HepG2 (cell line): ENCODE results near the gene HCFC1R1. TPM values are rescaled to one million over a fixed set of nuclear protein-coding genes. Genes with fewer than 3 reads are reported as not detected.

Source experiments
- CBX1 ChIP-seq: IDR thresholded peaks from one replicate; pipeline ENCODE4 v1.6.1; 2016; ENCODE audit warnings: antibody characterized with exemption, low read depth
- GTF3A ChIP-seq: sonication (generic); formaldehyde crosslinking; conservative IDR thresholded peaks from 2 replicates; pipeline ENCODE4 v1.4.0; 2020; ENCODE audit warnings: mild to moderate bottlenecking, missing genetic modification reagents
- HOXA7 ChIP-seq: sonication (generic); formaldehyde crosslinking; IDR thresholded peaks from 2 replicates; pipeline ENCODE4 v1.8.1; 2022; ENCODE audit warnings: mild to moderate bottlenecking, missing genetic modification reagents, moderate library complexity
- KLF15 ChIP-seq: sonication (generic); formaldehyde crosslinking; IDR thresholded peaks from 2 replicates; pipeline ENCODE4 v1.8.1; 2023; ENCODE audit warnings: borderline replicate concordance, mild to moderate bottlenecking, inconsistent platforms, missing genetic modification reagents, mixed read lengths
- NCOA1 ChIP-seq: sonication (generic); formaldehyde crosslinking; IDR thresholded peaks from 2 replicates; pipeline ENCODE4 v1.9.0; 2021; ENCODE audit warnings: missing genetic modification reagents
- NFYC ChIP-seq: IDR thresholded peaks from 2 replicates; pipeline ENCODE4 v1.6.1; 2016; ENCODE audit warnings: missing genetic modification reagents, missing compliant biosample characterization
- NR2C2 ChIP-seq: sonication (generic); formaldehyde crosslinking; IDR thresholded peaks from 2 replicates; pipeline ENCODE4 v1.4.0; 2020; ENCODE audit warnings: missing genetic modification reagents, mild to moderate bottlenecking, moderate library complexity, borderline replicate concordance
- POLR2A ChIP-seq, 2 experiments: IDR thresholded peaks; 2 replicates each; pipeline ENCODE4 v1.6.1; 2011; ENCODE audit warnings: low read depth in 2 of 2, low read length in 2 of 2, mild to moderate bottlenecking in 1 of 2, moderate library complexity in 1 of 2; ENCODE audit not compliant: insufficient read depth in 1 of 2
- SMAD3 ChIP-seq: sonication (generic); formaldehyde crosslinking; IDR thresholded peaks from 2 replicates; pipeline ENCODE4 v1.4.0; 2020; ENCODE audit warnings: missing genetic modification reagents
- SP4 ChIP-seq: sonication (generic); formaldehyde crosslinking; IDR thresholded peaks from 2 replicates; pipeline ENCODE4 v1.8.1; 2023; ENCODE audit warnings: mild to moderate bottlenecking, missing genetic modification reagents
- ZBTB33 ChIP-seq: sonication (generic); formaldehyde crosslinking; IDR thresholded peaks from 2 replicates; pipeline ENCODE4 v1.4.0; 2020; ENCODE audit warnings: missing genetic modification reagents
- ZNF232 ChIP-seq: sonication (generic); formaldehyde crosslinking; IDR thresholded peaks from 2 replicates; pipeline ENCODE4 v1.4.0; 2020; ENCODE audit warnings: missing genetic modification reagents, borderline replicate concordance
- ZNF331 ChIP-seq: sonication (generic); formaldehyde crosslinking; IDR thresholded peaks from 2 replicates; pipeline ENCODE4 v1.4.0; 2020; ENCODE audit warnings: missing genetic modification reagents
- ZNF549 ChIP-seq: sonication (generic); formaldehyde crosslinking; IDR thresholded peaks from 2 replicates; pipeline ENCODE4 v1.5.0; 2020; ENCODE audit warnings: missing genetic modification reagents
- ZNF564 ChIP-seq: sonication (generic); formaldehyde crosslinking; IDR thresholded peaks from 2 replicates; pipeline ENCODE4 v1.8.1; 2023; ENCODE audit warnings: mild to moderate bottlenecking, missing genetic modification reagents
- ZNF614 ChIP-seq: IDR thresholded peaks from 2 replicates; pipeline ENCODE4 v1.6.1; 2018; ENCODE audit warnings: missing biosample characterization, missing genetic modification reagents, inconsistent platforms, borderline replicate concordance
- ZNF674 ChIP-seq: sonication (generic); formaldehyde crosslinking; IDR thresholded peaks from 2 replicates; pipeline ENCODE4 v1.5.0; 2020; ENCODE audit warnings: low read depth, mild to moderate bottlenecking, missing genetic modification reagents
- ZNF761 ChIP-seq: sonication (generic); formaldehyde crosslinking; conservative IDR thresholded peaks from 2 replicates; pipeline ENCODE4 v1.4.0; 2020; ENCODE audit warnings: mild to moderate bottlenecking, missing genetic modification reagents
- polyA plus RNA-seq, 8 experiments: library from polyadenylated mRNA; depleted of rRNA in 3 of 8; stranded (reverse) in 7 of 8; unstranded in 1 of 8; fragments of >200 nt; fragmentation: Illumina TruSeq in 4 of 8; extraction: Trizol in 4 of 8; gene quantifications; 2 replicates each; pipeline versions ENCODE4 v1.2.1 to v1.2.3, GENCODE V29; 2011 to 2016; ENCODE audit warnings: low read depth in 4 of 8, missing spikeins in 1 of 8, mixed read lengths in 1 of 8; ENCODE audit not compliant: insufficient read depth in 1 of 8
- total RNA-seq, 5 experiments: library from RNA; depleted of rRNA; stranded (reverse); fragments of >200 nt; fragmentation: Illumina TruSeq; extraction: Trizol; gene quantifications; 2 replicates each; pipeline ENCODE4 v1.2.3, GENCODE V29; 2016; ENCODE audit warnings: low read depth in 1 of 5
- TF ChIP-seq, protein P1 (sequence below): sonication (generic); formaldehyde crosslinking; IDR thresholded peaks from 2 replicates; pipeline ENCODE4 v1.4.0; 2020; ENCODE audit warnings: missing genetic modification reagents
- TF ChIP-seq, protein P2 (sequence below): sonication (generic); formaldehyde crosslinking; IDR thresholded peaks from 2 replicates; pipeline ENCODE4 v1.4.0; 2020; ENCODE audit warnings: mild to moderate bottlenecking, missing genetic modification reagents
- TF ChIP-seq, protein P3 (sequence below): sonication (generic); formaldehyde crosslinking; IDR thresholded peaks from 2 replicates; pipeline ENCODE4 v1.4.0; 2020; ENCODE audit warnings: mild to moderate bottlenecking, low read depth, missing genetic modification reagents
- TF ChIP-seq, protein P4 (sequence below): conservative IDR thresholded peaks from 2 replicates; pipeline ENCODE4 v1.6.1; 2018; ENCODE audit warnings: missing genetic modification reagents
- TF ChIP-seq, protein P5 (sequence below): sonication (generic); formaldehyde crosslinking; IDR thresholded peaks from 2 replicates; pipeline ENCODE4 v1.5.0; 2020; ENCODE audit warnings: missing genetic modification reagents

The HCFC1R1 gene
- total and polyA plus RNA-seq, 2 of the 13 experiments (the other 11 are each of a cell fraction or from before 2014, with no cell fraction given), result 13.8 to 16.1 TPM

DNA sequence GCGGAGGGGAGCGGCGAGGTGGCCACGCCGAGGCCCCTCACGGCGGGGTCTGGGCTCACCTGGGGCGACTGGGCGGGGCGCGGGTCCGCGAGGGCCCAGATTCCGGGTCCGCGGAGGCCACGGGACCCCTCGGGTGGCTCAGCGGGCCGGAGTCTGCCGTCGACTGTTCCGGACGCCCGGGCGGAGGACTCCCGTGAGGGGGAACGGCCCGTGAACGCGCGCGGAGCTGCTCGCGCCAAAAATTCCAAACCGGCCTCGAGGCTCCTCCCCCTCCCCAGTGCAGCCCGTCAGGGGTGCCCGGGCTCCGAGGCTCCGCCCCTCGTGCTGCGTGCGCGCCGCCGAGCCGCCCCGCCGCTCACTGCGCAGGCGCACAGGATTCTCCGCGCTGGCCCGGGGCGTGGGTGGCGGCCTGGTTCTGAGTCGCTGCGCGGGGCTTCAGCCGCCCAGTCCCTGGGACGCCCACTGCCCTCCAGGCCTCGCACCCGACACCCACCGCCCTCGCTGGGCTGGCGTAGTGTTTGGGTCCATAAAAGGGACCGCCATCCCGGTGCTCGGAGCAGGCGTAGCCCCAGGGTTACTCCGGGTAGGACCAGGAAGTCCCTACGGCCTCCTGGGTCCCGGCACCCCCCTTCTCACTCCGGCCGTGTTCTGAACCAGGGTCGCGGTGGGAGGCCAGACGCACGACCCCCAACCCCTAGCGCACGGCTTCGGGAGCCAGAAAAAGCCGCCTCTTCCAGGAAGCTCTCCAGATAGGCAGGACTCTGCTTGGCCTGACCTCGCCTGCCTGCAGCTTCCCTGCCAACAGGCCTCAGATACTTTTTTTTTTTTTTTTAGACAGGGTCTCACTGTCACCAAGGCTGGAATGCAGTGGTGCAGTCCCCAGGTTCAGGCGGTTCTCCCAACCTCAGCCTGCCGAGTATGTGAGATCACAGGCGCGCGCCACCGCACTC is 43.2 kb downstream of the HCFC1R1 start, which contains the start of gene PKMYT1 (continued):
- TF ChIP-seq, protein P1, sequence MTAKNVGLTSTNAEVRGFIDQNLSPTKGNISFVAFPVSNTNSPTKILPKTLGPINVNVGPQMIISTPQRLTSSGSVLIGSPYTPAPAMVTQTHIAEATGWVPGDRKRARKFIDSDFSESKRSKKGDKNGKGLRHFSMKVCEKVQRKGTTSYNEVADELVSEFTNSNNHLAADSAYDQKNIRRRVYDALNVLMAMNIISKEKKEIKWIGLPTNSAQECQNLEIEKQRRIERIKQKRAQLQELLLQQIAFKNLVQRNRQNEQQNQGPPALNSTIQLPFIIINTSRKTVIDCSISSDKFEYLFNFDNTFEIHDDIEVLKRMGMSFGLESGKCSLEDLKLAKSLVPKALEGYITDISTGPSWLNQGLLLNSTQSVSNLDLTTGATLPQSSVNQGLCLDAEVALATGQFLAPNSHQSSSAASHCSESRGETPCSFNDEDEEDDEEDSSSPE (CRISPR knock-in tag), result peak; percentile 93
- TF ChIP-seq HOXA7 (CRISPR knock-in tag) (no peak), ZNF549 (CRISPR knock-in tag) (no peak), ZNF614 (CRISPR knock-in tag) (no peak), ZNF564 (CRISPR knock-in tag) (0 out of 2 replicates have a peak, but pooled peaks have one; percentile 21), ZNF232 (no peak), ZBTB33 (CRISPR knock-in tag) (0 out of 2 replicates have a peak, but pooled peaks have one; percentile 12), ZNF331 (CRISPR knock-in tag) (no peak), NCOA1 (CRISPR knock-in tag) (no peak), KLF15 (CRISPR knock-in tag) (no peak), SP4 (CRISPR knock-in tag) (peak; percentile 91), SMAD3 (CRISPR knock-in tag) (no peak), CBX1 (no peak), ZNF761 (0 out of 2 replicates have a peak, but pooled peaks have one; percentile 18), NFYC (peak; percentile 58), ZNF674 (CRISPR knock-in tag) (0 out of 2 replicates have a peak, but pooled peaks have one; percentile 65), GTF3A (CRISPR knock-in tag) (no peak), NR2C2 (no peak), POLR2A (IDR thresholded peaks at IDR 0.05; ENCODE audit: insufficient read depth in 1 of 2, low read depth in 2 of 2, low read length in 2 of 2) (peak; percentile 82 to 96)
- TF ChIP-seq, protein P2, sequence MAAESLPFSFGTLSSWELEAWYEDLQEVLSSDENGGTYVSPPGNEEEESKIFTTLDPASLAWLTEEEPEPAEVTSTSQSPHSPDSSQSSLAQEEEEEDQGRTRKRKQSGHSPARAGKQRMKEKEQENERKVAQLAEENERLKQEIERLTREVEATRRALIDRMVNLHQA (CRISPR knock-in tag), result no peak
- TF ChIP-seq, protein P3, sequence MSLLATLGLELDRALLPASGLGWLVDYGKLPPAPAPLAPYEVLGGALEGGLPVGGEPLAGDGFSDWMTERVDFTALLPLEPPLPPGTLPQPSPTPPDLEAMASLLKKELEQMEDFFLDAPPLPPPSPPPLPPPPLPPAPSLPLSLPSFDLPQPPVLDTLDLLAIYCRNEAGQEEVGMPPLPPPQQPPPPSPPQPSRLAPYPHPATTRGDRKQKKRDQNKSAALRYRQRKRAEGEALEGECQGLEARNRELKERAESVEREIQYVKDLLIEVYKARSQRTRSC, result no peak
- TF ChIP-seq, protein P4, sequence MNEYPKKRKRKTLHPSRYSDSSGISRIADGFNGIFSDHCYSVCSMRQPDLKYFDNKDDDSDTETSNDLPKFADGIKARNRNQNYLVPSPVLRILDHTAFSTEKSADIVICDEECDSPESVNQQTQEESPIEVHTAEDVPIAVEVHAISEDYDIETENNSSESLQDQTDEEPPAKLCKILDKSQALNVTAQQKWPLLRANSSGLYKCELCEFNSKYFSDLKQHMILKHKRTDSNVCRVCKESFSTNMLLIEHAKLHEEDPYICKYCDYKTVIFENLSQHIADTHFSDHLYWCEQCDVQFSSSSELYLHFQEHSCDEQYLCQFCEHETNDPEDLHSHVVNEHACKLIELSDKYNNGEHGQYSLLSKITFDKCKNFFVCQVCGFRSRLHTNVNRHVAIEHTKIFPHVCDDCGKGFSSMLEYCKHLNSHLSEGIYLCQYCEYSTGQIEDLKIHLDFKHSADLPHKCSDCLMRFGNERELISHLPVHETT, result no peak
- TF ChIP-seq, protein P5, sequence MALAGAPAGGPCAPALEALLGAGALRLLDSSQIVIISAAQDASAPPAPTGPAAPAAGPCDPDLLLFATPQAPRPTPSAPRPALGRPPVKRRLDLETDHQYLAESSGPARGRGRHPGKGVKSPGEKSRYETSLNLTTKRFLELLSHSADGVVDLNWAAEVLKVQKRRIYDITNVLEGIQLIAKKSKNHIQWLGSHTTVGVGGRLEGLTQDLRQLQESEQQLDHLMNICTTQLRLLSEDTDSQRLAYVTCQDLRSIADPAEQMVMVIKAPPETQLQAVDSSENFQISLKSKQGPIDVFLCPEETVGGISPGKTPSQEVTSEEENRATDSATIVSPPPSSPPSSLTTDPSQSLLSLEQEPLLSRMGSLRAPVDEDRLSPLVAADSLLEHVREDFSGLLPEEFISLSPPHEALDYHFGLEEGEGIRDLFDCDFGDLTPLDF (CRISPR knock-in tag), result peak; percentile 75
